BLaER1 (cell line): ENCODE measurements around the gene MAML3.

Source experiments
- H3K27ac ChIP-seq: shearing (Covaris generic); formaldehyde crosslinking; 2 replicates; pipeline ENCODE4 v1.8.1; 2022
- H3K27me3 ChIP-seq: shearing (Covaris generic); formaldehyde crosslinking; 2 replicates; pipeline ENCODE4 v1.8.1; 2022
- H3K36me3 ChIP-seq: shearing (Covaris generic); formaldehyde crosslinking; 2 replicates; pipeline ENCODE4 v1.8.1; 2022
- H3K4me1 ChIP-seq: shearing (Covaris generic); formaldehyde crosslinking; 2 replicates; pipeline ENCODE4 v1.8.1; 2022
- H3K4me2 ChIP-seq: shearing (Covaris generic); formaldehyde crosslinking; 2 replicates; pipeline ENCODE4 v1.8.1; 2022
- H3K4me3 ChIP-seq: shearing (Covaris generic); formaldehyde crosslinking; 2 replicates; pipeline ENCODE4 v1.8.1; 2022
- H3K9ac ChIP-seq: shearing (Covaris generic); formaldehyde crosslinking; 2 replicates; pipeline ENCODE4 v1.8.1; 2022
- H3K9me3 ChIP-seq: shearing (Covaris generic); formaldehyde crosslinking; 2 replicates; pipeline ENCODE4 v1.8.1; 2022
- H4K20me1 ChIP-seq: shearing (Covaris generic); formaldehyde crosslinking; 2 replicates; pipeline ENCODE4 v1.8.1; 2022
- Cebpa-rat ChIP-seq: shearing (Covaris generic); IDR thresholded peaks from 2 replicates; pipeline ENCODE4 v1.8.1; 2022

MAML3 gene

GRCh38 chr4:140109292-140109691 is 44.7 kb downstream of the MAML3 start:
- 0 out of 2 replicates have a peak, but pooled peaks cover 6% of the 10 kb centered on the region for H3K9me3 ChIP-seq
- H3K27ac ChIP-seq = no peak overlapping the region; the same call in 1 of the 2 replicates
- TF ChIP-seq Cebpa-rat = no peak
- no peaks in the 10 kb centered on the region for H4K20me1 ChIP-seq
- H3K27me3 ChIP-seq = no peaks in the 10 kb centered on the region
- H3K9ac ChIP-seq = no peak overlapping the region
- peak overlapping the region; percentile 28 for H3K4me2 ChIP-seq
- H3K4me3 ChIP-seq = no peak overlapping the region
- peaks cover 13% of the 10 kb centered on the region; the same call in 1 of the 2 replicates for H3K36me3 ChIP-seq
- H3K4me1 ChIP-seq = peaks cover 55% of the 10 kb centered on the region

- Histone ChIP-seq H3K4me3 (no peak overlapping the region), H3K27ac (no peak overlapping the region; the same call in 1 of the 2 replicates), H3K9me3 (0 out of 2 replicates have a peak, but pooled peaks cover 6% of the 10 kb centered on the region), H3K27me3 (no peaks in the 10 kb centered on the region), H4K20me1 (no peaks in the 10 kb centered on the region), H3K4me1 (peaks cover 53% of the 10 kb centered on the region), H3K36me3 (peaks cover 13% of the 10 kb centered on the region; the same call in 1 of the 2 replicates), H3K4me2 (peak overlapping the region; percentile 28; the same call in 1 of the 2 replicates), H3K9ac (no peak overlapping the region)
- TF ChIP-seq Cebpa-rat = no peak
Observed at GRCh38 chr4:140108713-140109230, 45.2 kb downstream of the MAML3 start.

GRCh38 chr4:140108243-140108642 is 45.7 kb downstream of the MAML3 start:
- Histone ChIP-seq H3K9ac (no peak overlapping the region), H3K9me3 (0 out of 2 replicates have a peak, but pooled peaks cover 6% of the 10 kb centered on the region), H3K4me3 (no peak overlapping the region), H3K36me3 (peaks cover 10% of the 10 kb centered on the region; the same call in 1 of the 2 replicates), H3K4me1 (peaks cover 53% of the 10 kb centered on the region), H3K27ac (no peak overlapping the region), H3K4me2 (peak overlapping the region; percentile 43), H3K27me3 (no peaks in the 10 kb centered on the region), H4K20me1 (no peaks in the 10 kb centered on the region)
- TF ChIP-seq Cebpa-rat = no peak

- TF ChIP-seq Cebpa-rat = no peak
- no peak overlapping the region for H3K27ac ChIP-seq
- no peak overlapping the region for H3K4me2 ChIP-seq
- no peaks in the 10 kb centered on the region; the same call in 1 of the 2 replicates for H3K36me3 ChIP-seq
- no peak overlapping the region for H3K9ac ChIP-seq
- H4K20me1 ChIP-seq = no peaks in the 10 kb centered on the region
- peaks cover 70% of the 10 kb centered on the region for H3K4me1 ChIP-seq
- H3K9me3 ChIP-seq = peaks cover 11% of the 10 kb centered on the region; the same call in 1 of the 2 replicates
- H3K4me3 ChIP-seq = no peak overlapping the region
- no peaks in the 10 kb centered on the region for H3K27me3 ChIP-seq
Observed at GRCh38 chr4:140106289-140106844, 47.6 kb downstream of the MAML3 start.

- Histone ChIP-seq H3K4me2 (no peak overlapping the region), H3K4me3 (no peak overlapping the region), H3K36me3 (no peaks in the 10 kb centered on the region; the same call in 1 of the 2 replicates), H3K27ac (no peak overlapping the region), H3K27me3 (no peaks in the 10 kb centered on the region), H3K9ac (no peak overlapping the region), H4K20me1 (no peaks in the 10 kb centered on the region), H3K4me1 (peaks cover 78% of the 10 kb centered on the region), H3K9me3 (peaks cover 11% of the 10 kb centered on the region; the same call in 1 of the 2 replicates)
- TF ChIP-seq Cebpa-rat = no peak
Observed at GRCh38 chr4:140105436-140105835, 48.5 kb downstream of the MAML3 start.

- Histone ChIP-seq H3K36me3 (no peaks in the 10 kb centered on the region; the same call in 1 of the 2 replicates), H3K9me3 (peaks cover 8% of the 10 kb centered on the region; the same call in 1 of the 2 replicates), H3K27ac (peak overlapping the region; percentile 90), H3K4me2 (peak overlapping the region; percentile 45), H3K4me1 (peaks cover 73% of the 10 kb centered on the region), H3K4me3 (no peak overlapping the region), H3K9ac (no peak overlapping the region), H4K20me1 (no peaks in the 10 kb centered on the region), H3K27me3 (no peaks in the 10 kb centered on the region)
- TF ChIP-seq Cebpa-rat = no peak
Observed at GRCh38 chr4:140103676-140104075, 50.3 kb downstream of the MAML3 start.

GRCh38 chr4:140102421-140102820 is 51.6 kb downstream of the MAML3 start:
- peak overlapping the region; percentile 90 for H3K27ac ChIP-seq
- no peaks in the 10 kb centered on the region; the same call in 1 of the 2 replicates for H3K36me3 ChIP-seq
- peaks cover 8% of the 10 kb centered on the region; the same call in 1 of the 2 replicates for H3K9me3 ChIP-seq
- no peaks in the 10 kb centered on the region for H3K27me3 ChIP-seq
- H3K9ac ChIP-seq = no peak overlapping the region
- no peak for TF ChIP-seq Cebpa-rat
- no peaks in the 10 kb centered on the region for H4K20me1 ChIP-seq
- peaks cover 73% of the 10 kb centered on the region for H3K4me1 ChIP-seq
- H3K4me2 ChIP-seq = peak overlapping the region; percentile 88; the same call in 1 of the 2 replicates
- no peak overlapping the region for H3K4me3 ChIP-seq

- no peaks in the 10 kb centered on the region; the same call in 1 of the 2 replicates for H3K36me3 ChIP-seq
- no peaks in the 10 kb centered on the region for H3K27me3 ChIP-seq
- H4K20me1 ChIP-seq = no peaks in the 10 kb centered on the region
- peaks cover 8% of the 10 kb centered on the region; the same call in 1 of the 2 replicates for H3K9me3 ChIP-seq
- no peak for TF ChIP-seq Cebpa-rat
- peak overlapping the region; percentile 90 for H3K27ac ChIP-seq
- H3K9ac ChIP-seq = peak overlapping the region; percentile 76; the same call in 1 of the 2 replicates
- 0 out of 2 replicates have a peak overlapping the region, but pooled peaks have one; percentile 3 for H3K4me3 ChIP-seq
- H3K4me2 ChIP-seq = peak overlapping the region; percentile 88
- H3K4me1 ChIP-seq = peaks cover 88% of the 10 kb centered on the region
Observed at GRCh38 chr4:140100771-140101170, 53.2 kb downstream of the MAML3 start.

GRCh38 chr4:140099983-140100382 is 54.0 kb downstream of the MAML3 start:
- no peaks in the 10 kb centered on the region for H4K20me1 ChIP-seq
- no peaks in the 10 kb centered on the region for H3K27me3 ChIP-seq
- H3K9ac ChIP-seq = peak overlapping the region; percentile 76; the same call in 1 of the 2 replicates
- TF ChIP-seq Cebpa-rat = no peak
- H3K36me3 ChIP-seq = no peaks in the 10 kb centered on the region; the same call in 1 of the 2 replicates
- H3K27ac ChIP-seq = peak overlapping the region; percentile 90
- H3K4me2 ChIP-seq = peak overlapping the region; percentile 88
- peaks cover 8% of the 10 kb centered on the region; the same call in 1 of the 2 replicates for H3K9me3 ChIP-seq
- peak overlapping the region; percentile 49; the same call in 1 of the 2 replicates for H3K4me3 ChIP-seq
- peaks cover 93% of the 10 kb centered on the region for H3K4me1 ChIP-seq
